HepG2 (cell line): ENCODE measurements around the gene AK3. TPM values are rescaled to one million over a fixed set of nuclear protein-coding genes. Genes with fewer than 3 reads are reported as not detected.

Experiments used
- ATAC-seq: fragments of 200-7000 bp; cut with Tn5 transposase; 3 replicates; pipeline ENCODE4 v1.9.1; 2020; ENCODE audit warnings: mild to moderate bottlenecking, moderate library complexity
- BruUV-seq: library from RNA; stranded (reverse); fragments of 400-500 nt; replicated peaks from 2 replicates; lab custom pipeline; 2021; lab: Mats Ljungman, UMichigan
- CTCF ChIA-PET: fragments of 300-600 bp; formaldehyde crosslinking; extraction: SDS; loops from one replicate; lab custom pipeline; 2021; ENCODE audit warnings: low total read pairs, inconsistent platforms, low intra/inter-chr PET ratio; lab: Yijun Ruan, JAX
- POLR2A ChIA-PET: fragments of 350-600 bp; sonication (Branson Sonifier 250); formaldehyde crosslinking; loops from one replicate; lab custom pipeline; 2020; ENCODE audit warnings: antibody characterized with exemption, inconsistent platforms; lab: Yijun Ruan, JAX
- DNase-seq: peaks from one replicate; pipeline ENCODE4 v3.0.0-alpha.2; 2015; ENCODE audit warnings: low spot score
- FAIRE-seq: peaks from 3 replicates; lab custom pipeline; 2011; peaks lifted over from hg19 to GRCh38; lab: Jason Lieb, UNC
- H2AFZ ChIP-seq: one replicate; pipeline ENCODE4 v1.6.1; 2011; ENCODE audit warnings: low read length, inconsistent platforms
- H3K27ac ChIP-seq: fragments of 300-600 bp; 3 replicates; pipeline ENCODE4 v1.8.0; 2011; ENCODE audit warnings: mixed run types, mild to moderate bottlenecking, mixed read lengths, low read length, inconsistent platforms; ENCODE audit not compliant: insufficient read depth; ENCODE audit errors: extremely low read length
- H3K27me3 ChIP-seq, 2 experiments: fragments of 200-600 bp in 1 of 2; 2 replicates in 1 of 2; 3 replicates in 1 of 2; pipeline versions ENCODE4 v1.6.0 to v1.8.0; 2011; ENCODE audit warnings: low read length in 2 of 2, mild to moderate bottlenecking in 2 of 2, moderate library complexity in 2 of 2, inconsistent platforms in 1 of 2; ENCODE audit not compliant: insufficient read depth in 2 of 2, control insufficient read depth in 1 of 2
- H3K36me3 ChIP-seq, 2 experiments: fragments of 200-600 bp in 1 of 2; replicated peaks in 1 of 2; 2 replicates in 1 of 2; 3 replicates in 1 of 2; pipeline versions ENCODE4 v1.5.1 to v1.8.0; 2011; ENCODE audit warnings: low read length in 2 of 2, inconsistent platforms in 1 of 2; ENCODE audit not compliant: insufficient read depth in 2 of 2, control insufficient read depth in 1 of 2
- H3K4me1 ChIP-seq: 2 replicates; pipeline ENCODE4 v1.5.1; 2012; ENCODE audit warnings: low read length, inconsistent platforms; ENCODE audit not compliant: insufficient read depth
- H3K4me2 ChIP-seq: 2 replicates; pipeline ENCODE4 v1.6.0; 2011; ENCODE audit warnings: low read depth, low read length, inconsistent platforms
- H3K4me3 ChIP-seq, 3 experiments: fragments of 200-600 bp in 1 of 3; sonication (generic), shearing (Covaris generic) in 1 of 3; replicated peaks in 1 of 3; 2 replicates each; pipeline ENCODE4 v1.5.1; 2011 to 2016; ENCODE audit warnings: low read length in 3 of 3, inconsistent platforms in 2 of 3, low read depth in 2 of 3, mild to moderate bottlenecking in 2 of 3, control low read depth in 1 of 3, mixed read lengths in 1 of 3; ENCODE audit not compliant: insufficient read depth in 1 of 3
- H3K79me2 ChIP-seq: one replicate; pipeline ENCODE4 v1.6.1; 2011; ENCODE audit warnings: low read length, inconsistent platforms; ENCODE audit not compliant: insufficient read depth
- H3K9ac ChIP-seq: 2 replicates; pipeline ENCODE4 v1.6.0; 2011; ENCODE audit warnings: mild to moderate bottlenecking, low read depth, low read length, inconsistent platforms; ENCODE audit not compliant: insufficient read depth
- H3K9me3 ChIP-seq: 2 replicates; pipeline ENCODE4 v1.5.1; 2012; ENCODE audit warnings: mild to moderate bottlenecking, low read length
- H4K20me1 ChIP-seq: 2 replicates; pipeline ENCODE4 v1.6.0; 2011; ENCODE audit warnings: inconsistent platforms, mild to moderate bottlenecking, low read length, moderate library complexity; ENCODE audit not compliant: insufficient read depth
- MBNL3 ChIP-seq: fragments of 250-450 bp; sonication (Bioruptor Pico); conservative IDR thresholded peaks from 2 replicates; pipeline ENCODE4 v1.8.0; 2022; ENCODE audit warnings: mild to moderate bottlenecking, inconsistent platforms
- SRSF4 ChIP-seq: fragments of 200-400 bp; formaldehyde crosslinking; IDR thresholded peaks from one replicate; pipeline ENCODE4 v1.6.1; 2018; ENCODE audit warnings: mild to moderate bottlenecking, low read depth, low read length, moderate library complexity; ENCODE audit not compliant: poor library complexity, severe bottlenecking
- ZFP62 ChIP-seq: sonication (generic); formaldehyde crosslinking; IDR thresholded peaks from 2 replicates; pipeline ENCODE4 v1.4.0; 2020; ENCODE audit warnings: missing genetic modification reagents
- ZFY ChIP-seq: sonication (generic); formaldehyde crosslinking; IDR thresholded peaks from 2 replicates; pipeline ENCODE4 v1.4.0; 2020; ENCODE audit warnings: missing genetic modification reagents
- ZFYVE20 ChIP-seq: sonication (generic); formaldehyde crosslinking; IDR thresholded peaks from 2 replicates; pipeline ENCODE4 v1.8.0; 2023; ENCODE audit warnings: low read depth, mild to moderate bottlenecking, moderate library complexity, missing genetic modification reagents, borderline replicate concordance
- ZNF121 ChIP-seq: sonication (generic); formaldehyde crosslinking; IDR thresholded peaks from 2 replicates; pipeline ENCODE4 v1.5.0; 2020; ENCODE audit warnings: mild to moderate bottlenecking, missing genetic modification reagents
- ZNF256 ChIP-seq: sonication (generic); formaldehyde crosslinking; conservative IDR thresholded peaks from 2 replicates; pipeline ENCODE4 v1.4.0; 2020; ENCODE audit warnings: missing genetic modification reagents
- ZNF572 ChIP-seq: sonication (generic); formaldehyde crosslinking; IDR thresholded peaks from 2 replicates; pipeline ENCODE4 v1.5.1; 2020; ENCODE audit warnings: mild to moderate bottlenecking, missing genetic modification reagents
- WGBS: methylation state at CpG from one replicate; pipeline ENCODE4 v1.1.6; 2017; ENCODE audit warnings: low lambda C conversion rate; 5-methylcytosine and 5-hydroxymethylcytosine counted together
- in situ Hi-C: cut with HindIII; loops from 2 replicates; pipeline ENCODE4 v1.10.0; 2017; ENCODE audit warnings: low pct_unique_long_range_greater_than_20kb; ENCODE audit not compliant: extremely low pct_ligation_motif_present
- intact Hi-C: fragments of 100-400 bp; cut with micrococcal nuclease; formaldehyde crosslinking; loops from one replicate; pipeline ENCODE4 v1.10.0; 2022; ENCODE audit not compliant: unreplicated experiment
- polyA plus RNA-seq, 8 experiments: library from polyadenylated mRNA; depleted of rRNA in 3 of 8; stranded (reverse) in 7 of 8; unstranded in 1 of 8; fragments of >200 nt; fragmentation: Illumina TruSeq in 4 of 8; extraction: Trizol in 4 of 8; gene quantifications; 2 replicates each; pipeline versions ENCODE4 v1.2.1 to v1.2.3, GENCODE V29; 2011 to 2016; ENCODE audit warnings: low read depth in 4 of 8, missing spikeins in 1 of 8, mixed read lengths in 1 of 8; ENCODE audit not compliant: insufficient read depth in 1 of 8
- total RNA-seq, 5 experiments: library from RNA; depleted of rRNA; stranded (reverse); fragments of >200 nt; fragmentation: Illumina TruSeq; extraction: Trizol; gene quantifications; 2 replicates each; pipeline ENCODE4 v1.2.3, GENCODE V29; 2016; ENCODE audit warnings: low read depth in 1 of 5
- TF ChIP-seq, protein P1 (sequence below): sonication (generic); formaldehyde crosslinking; IDR thresholded peaks from 2 replicates; pipeline ENCODE4 v1.5.0; 2020; ENCODE audit warnings: mild to moderate bottlenecking, missing genetic modification reagents
- TF ChIP-seq, protein P2 (sequence below): sonication (generic); formaldehyde crosslinking; IDR thresholded peaks from 2 replicates; pipeline ENCODE4 v1.5.0; 2020; ENCODE audit warnings: missing genetic modification reagents, mild to moderate bottlenecking, borderline replicate concordance

Gene AK3
- total and polyA plus RNA-seq, 2 of the 13 experiments (the other 11 are each of a cell fraction or from before 2014, with no cell fraction given) = 76.8 to 109 TPM

- ATAC-seq (no peak), FAIRE-seq (no peak)
- H3K9ac ChIP-seq = no peak overlapping the region
- TF ChIP-seq, protein P1, sequence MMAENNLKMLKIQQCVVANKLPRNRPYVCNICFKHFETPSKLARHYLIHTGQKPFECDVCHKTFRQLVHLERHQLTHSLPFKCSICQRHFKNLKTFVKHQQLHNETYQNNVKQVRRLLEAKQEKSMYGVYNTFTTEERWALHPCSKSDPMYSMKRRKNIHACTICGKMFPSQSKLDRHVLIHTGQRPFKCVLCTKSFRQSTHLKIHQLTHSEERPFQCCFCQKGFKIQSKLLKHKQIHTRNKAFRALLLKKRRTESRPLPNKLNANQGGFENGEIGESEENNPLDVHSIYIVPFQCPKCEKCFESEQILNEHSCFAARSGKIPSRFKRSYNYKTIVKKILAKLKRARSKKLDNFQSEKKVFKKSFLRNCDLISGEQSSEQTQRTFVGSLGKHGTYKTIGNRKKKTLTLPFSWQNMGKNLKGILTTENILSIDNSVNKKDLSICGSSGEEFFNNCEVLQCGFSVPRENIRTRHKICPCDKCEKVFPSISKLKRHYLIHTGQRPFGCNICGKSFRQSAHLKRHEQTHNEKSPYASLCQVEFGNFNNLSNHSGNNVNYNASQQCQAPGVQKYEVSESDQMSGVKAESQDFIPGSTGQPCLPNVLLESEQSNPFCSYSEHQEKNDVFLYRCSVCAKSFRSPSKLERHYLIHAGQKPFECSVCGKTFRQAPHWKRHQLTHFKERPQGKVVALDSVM (CRISPR knock-in tag) = peak; percentile 44; the same call in 1 of the 2 replicates
- TF ChIP-seq ZNF121 (CRISPR knock-in tag) (peak; percentile 72), ZFY (CRISPR knock-in tag) (no peak)
- TF ChIP-seq, all 625 proteins: peak for 2
- H3K36me3 ChIP-seq = peaks cover 6 to 9% of the 10 kb centered on the region in 2 experiments
- in situ Hi-C loops = loop anchor here (5.0 kb wide), 1 partner anchor 66 kb away; the partner anchor contains the start of gene SPATA6L
- no TSS peak for BruUV-seq
- no peak overlapping the region for H3K4me2 ChIP-seq
- peaks cover 90% of the 10 kb centered on the region for H3K79me2 ChIP-seq
- no peak overlapping the region for H3K4me3 ChIP-seq
- ChIA-PET POLR2A (no interaction called here), CTCF (no interaction called here)
- 96% methylated on average over 1 of the region's 1 CpG for WGBS
- no peaks in the 10 kb centered on the region for H3K27me3 ChIP-seq
- no peaks in the 10 kb centered on the region for H3K9me3 ChIP-seq
- H3K27ac ChIP-seq = no peak overlapping the region
- peaks cover 63% of the 10 kb centered on the region for H4K20me1 ChIP-seq
- intact Hi-C loops = no loop called here
- H3K4me1 ChIP-seq = peaks cover 51% of the 10 kb centered on the region
- H2AFZ ChIP-seq = no peak overlapping the region
- no peak for DNase-seq
Observed at GRCh38 chr9:4732890-4733289, 8.1 kb downstream of the AK3 start.

- ChIA-PET POLR2A (interaction anchor here (1.3 kb wide), 1 partner anchor 13 kb away, joined by 4 read pairs; no protein-coding TSS in a partner anchor), CTCF (no interaction called here)
- FAIRE-seq (no peak), ATAC-seq (no peak), DNase-seq (no peak)
- no peaks in the 10 kb centered on the region for H3K27me3 ChIP-seq
- no TSS peak for BruUV-seq
- WGBS = 96% methylated on average over 1 of the region's 1 CpG
- in situ Hi-C loops = no loop called here
- H4K20me1 ChIP-seq = peaks cover 40% of the 10 kb centered on the region
- peaks cover 11% of the 10 kb centered on the region; the same call in 1 of the 2 replicates for H3K4me1 ChIP-seq
- H2AFZ ChIP-seq = no peak overlapping the region
- intact Hi-C loops = no loop called here
- H3K27ac ChIP-seq = no peak overlapping the region
- H3K9me3 ChIP-seq = no peaks in the 10 kb centered on the region
- no peak overlapping the region for H3K4me3 ChIP-seq
- no peak overlapping the region for H3K4me2 ChIP-seq
- H3K9ac ChIP-seq = no peak overlapping the region
- peaks cover 73% of the 10 kb centered on the region for H3K79me2 ChIP-seq
- H3K36me3 ChIP-seq = peaks cover 4 to 41% of the 10 kb centered on the region in 2 experiments
- no peak for TF ChIP-seq ZFP62
- TF ChIP-seq MBNL3 (CRISPR knock-in tag) = no peak
- no peak for TF ChIP-seq SRSF4
- TF ChIP-seq ZNF572 = no peak
- TF ChIP-seq ZNF256 (CRISPR knock-in tag) = no peak
- no peak for TF ChIP-seq ZFYVE20 (CRISPR knock-in tag)
- TF ChIP-seq, protein P2, sequence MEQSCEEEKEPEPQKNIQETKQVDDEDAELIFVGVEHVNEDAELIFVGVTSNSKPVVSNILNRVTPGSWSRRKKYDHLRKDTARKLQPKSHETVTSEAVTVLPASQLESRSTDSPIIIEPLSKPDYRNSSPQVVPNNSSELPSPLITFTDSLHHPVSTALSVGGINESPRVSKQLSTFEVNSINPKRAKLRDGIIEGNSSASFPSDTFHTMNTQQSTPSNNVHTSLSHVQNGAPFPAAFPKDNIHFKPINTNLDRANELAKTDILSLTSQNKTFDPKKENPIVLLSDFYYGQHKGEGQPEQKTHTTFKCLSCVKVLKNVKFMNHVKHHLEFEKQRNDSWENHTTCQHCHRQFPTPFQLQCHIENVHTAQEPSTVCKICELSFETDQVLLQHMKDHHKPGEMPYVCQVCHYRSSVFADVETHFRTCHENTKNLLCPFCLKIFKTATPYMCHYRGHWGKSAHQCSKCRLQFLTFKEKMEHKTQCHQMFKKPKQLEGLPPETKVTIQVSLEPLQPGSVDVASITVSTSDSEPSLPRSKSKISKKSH (CRISPR knock-in tag) = no peak
Observed at GRCh38 chr9:4727593-4727992, 13.4 kb downstream of the AK3 start.
